WTC11 (cell line): ENCODE data around the gene IL1RAPL2.

Source experiments
- IRF2 ChIP-seq: sonication (generic); formaldehyde crosslinking; IDR thresholded peaks from 2 replicates; pipeline ENCODE4 v1.8.0; 2022; ENCODE audit warnings: low read depth, missing genetic modification reagents, borderline replicate concordance
- TF ChIP-seq, protein P1 (sequence below): fragments of 200-600 bp; IDR thresholded peaks from 2 replicates; pipeline ENCODE4 v1.8.0; 2022; ENCODE audit warnings: antibody characterized with exemption
- TF ChIP-seq, protein P2 (sequence below): sonication (generic); formaldehyde crosslinking; IDR thresholded peaks from 2 replicates; pipeline ENCODE4 v1.8.1; 2023; ENCODE audit warnings: mild to moderate bottlenecking, moderate library complexity, missing genetic modification reagents
- TF ChIP-seq, protein P3 (sequence below): sonication (generic); formaldehyde crosslinking; conservative IDR thresholded peaks from 2 replicates; pipeline ENCODE4 v1.8.1; 2022; ENCODE audit warnings: mild to moderate bottlenecking, missing genetic modification reagents
- TF ChIP-seq, protein P4 (sequence below): sonication (generic); formaldehyde crosslinking; IDR thresholded peaks from 2 replicates; pipeline ENCODE4 v1.8.0; 2022; ENCODE audit warnings: mild to moderate bottlenecking, missing genetic modification reagents
- TF ChIP-seq, protein P5 (sequence below): sonication (generic); formaldehyde crosslinking; IDR thresholded peaks from 2 replicates; pipeline ENCODE4 v1.8.1; 2023; ENCODE audit warnings: mild to moderate bottlenecking, missing genetic modification reagents, moderate library complexity

DNA sequence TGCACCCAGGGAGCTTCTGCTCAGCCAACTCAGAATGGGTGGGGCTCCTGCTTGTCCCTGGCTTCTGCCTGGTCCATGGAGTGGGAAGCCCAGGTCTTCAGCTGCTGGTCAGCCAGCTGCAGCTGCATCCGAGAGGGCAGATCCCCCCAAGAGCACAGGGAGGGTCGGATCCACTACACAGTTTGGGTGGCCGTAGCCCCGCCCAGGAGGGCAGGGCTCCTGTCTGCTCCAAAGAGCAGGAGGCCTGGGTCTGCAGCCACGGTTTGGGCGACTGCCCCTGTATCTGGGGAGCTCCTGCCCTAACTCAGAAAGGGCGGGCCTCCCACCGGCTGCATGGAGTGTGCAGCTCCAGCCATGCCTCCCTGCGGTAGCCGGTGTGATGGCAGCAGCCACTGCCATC lies 485.4 kb downstream of the IL1RAPL2 start:
- TF ChIP-seq, protein P1, sequence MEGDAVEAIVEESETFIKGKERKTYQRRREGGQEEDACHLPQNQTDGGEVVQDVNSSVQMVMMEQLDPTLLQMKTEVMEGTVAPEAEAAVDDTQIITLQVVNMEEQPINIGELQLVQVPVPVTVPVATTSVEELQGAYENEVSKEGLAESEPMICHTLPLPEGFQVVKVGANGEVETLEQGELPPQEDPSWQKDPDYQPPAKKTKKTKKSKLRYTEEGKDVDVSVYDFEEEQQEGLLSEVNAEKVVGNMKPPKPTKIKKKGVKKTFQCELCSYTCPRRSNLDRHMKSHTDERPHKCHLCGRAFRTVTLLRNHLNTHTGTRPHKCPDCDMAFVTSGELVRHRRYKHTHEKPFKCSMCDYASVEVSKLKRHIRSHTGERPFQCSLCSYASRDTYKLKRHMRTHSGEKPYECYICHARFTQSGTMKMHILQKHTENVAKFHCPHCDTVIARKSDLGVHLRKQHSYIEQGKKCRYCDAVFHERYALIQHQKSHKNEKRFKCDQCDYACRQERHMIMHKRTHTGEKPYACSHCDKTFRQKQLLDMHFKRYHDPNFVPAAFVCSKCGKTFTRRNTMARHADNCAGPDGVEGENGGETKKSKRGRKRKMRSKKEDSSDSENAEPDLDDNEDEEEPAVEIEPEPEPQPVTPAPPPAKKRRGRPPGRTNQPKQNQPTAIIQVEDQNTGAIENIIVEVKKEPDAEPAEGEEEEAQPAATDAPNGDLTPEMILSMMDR: no peak
- TF ChIP-seq, protein P2, sequence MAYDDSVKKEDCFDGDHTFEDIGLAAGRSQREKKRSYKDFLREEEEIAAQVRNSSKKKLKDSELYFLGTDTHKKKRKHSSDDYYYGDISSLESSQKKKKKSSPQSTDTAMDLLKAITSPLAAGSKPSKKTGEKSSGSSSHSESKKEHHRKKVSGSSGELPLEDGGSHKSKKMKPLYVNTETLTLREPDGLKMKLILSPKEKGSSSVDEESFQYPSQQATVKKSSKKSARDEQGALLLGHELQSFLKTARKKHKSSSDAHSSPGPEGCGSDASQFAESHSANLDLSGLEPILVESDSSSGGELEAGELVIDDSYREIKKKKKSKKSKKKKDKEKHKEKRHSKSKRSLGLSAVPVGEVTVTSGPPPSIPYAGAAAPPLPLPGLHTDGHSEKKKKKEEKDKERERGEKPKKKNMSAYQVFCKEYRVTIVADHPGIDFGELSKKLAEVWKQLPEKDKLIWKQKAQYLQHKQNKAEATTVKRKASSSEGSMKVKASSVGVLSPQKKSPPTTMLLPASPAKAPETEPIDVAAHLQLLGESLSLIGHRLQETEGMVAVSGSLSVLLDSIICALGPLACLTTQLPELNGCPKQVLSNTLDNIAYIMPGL (CRISPR knock-in tag): no peak
- TF ChIP-seq, protein P3, sequence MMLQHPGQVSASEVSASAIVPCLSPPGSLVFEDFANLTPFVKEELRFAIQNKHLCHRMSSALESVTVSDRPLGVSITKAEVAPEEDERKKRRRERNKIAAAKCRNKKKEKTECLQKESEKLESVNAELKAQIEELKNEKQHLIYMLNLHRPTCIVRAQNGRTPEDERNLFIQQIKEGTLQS (CRISPR knock-in tag): no peak
- TF ChIP-seq, protein P4, sequence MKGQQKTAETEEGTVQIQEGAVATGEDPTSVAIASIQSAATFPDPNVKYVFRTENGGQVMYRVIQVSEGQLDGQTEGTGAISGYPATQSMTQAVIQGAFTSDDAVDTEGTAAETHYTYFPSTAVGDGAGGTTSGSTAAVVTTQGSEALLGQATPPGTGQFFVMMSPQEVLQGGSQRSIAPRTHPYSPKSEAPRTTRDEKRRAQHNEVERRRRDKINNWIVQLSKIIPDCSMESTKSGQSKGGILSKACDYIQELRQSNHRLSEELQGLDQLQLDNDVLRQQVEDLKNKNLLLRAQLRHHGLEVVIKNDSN (CRISPR knock-in tag): no peak
- no peak for TF ChIP-seq IRF2 (CRISPR knock-in tag)
- TF ChIP-seq, protein P5, sequence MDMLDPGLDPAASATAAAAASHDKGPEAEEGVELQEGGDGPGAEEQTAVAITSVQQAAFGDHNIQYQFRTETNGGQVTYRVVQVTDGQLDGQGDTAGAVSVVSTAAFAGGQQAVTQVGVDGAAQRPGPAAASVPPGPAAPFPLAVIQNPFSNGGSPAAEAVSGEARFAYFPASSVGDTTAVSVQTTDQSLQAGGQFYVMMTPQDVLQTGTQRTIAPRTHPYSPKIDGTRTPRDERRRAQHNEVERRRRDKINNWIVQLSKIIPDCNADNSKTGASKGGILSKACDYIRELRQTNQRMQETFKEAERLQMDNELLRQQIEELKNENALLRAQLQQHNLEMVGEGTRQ: no peak
